Dendritic cell treated with granulocyte-macrophage colony-stimulating factor and Interleukin-4, amounts not matched to agents 40 ng/mL and 50 ng/mL, for 4 days (primary cell): ENCODE measurements around the gene POLR3G.

Source experiments
- H3K27ac Mint-ChIP-seq: one replicate; pipeline ENCODE4 v1.8.0; 2022; ENCODE audit warnings: mild to moderate bottlenecking, mixed read lengths
- H3K27me3 Mint-ChIP-seq: one replicate; pipeline ENCODE4 v1.8.0; 2022; ENCODE audit warnings: mild to moderate bottlenecking, mixed read lengths
- H3K36me3 Mint-ChIP-seq: one replicate; pipeline ENCODE4 v1.8.0; 2022; ENCODE audit warnings: low read depth, mixed read lengths
- H3K4me1 Mint-ChIP-seq: one replicate; pipeline ENCODE4 v1.8.0; 2022; ENCODE audit warnings: low read depth, mixed read lengths
- H3K4me3 Mint-ChIP-seq: one replicate; pipeline ENCODE4 v1.8.0; 2022; ENCODE audit warnings: mild to moderate bottlenecking, moderate library complexity, mixed read lengths
- H3K9me3 Mint-ChIP-seq: one replicate; pipeline ENCODE4 v1.8.0; 2022; ENCODE audit warnings: mixed read lengths
- intact Hi-C: fragments of 100-400 bp; cut with micrococcal nuclease; formaldehyde crosslinking; loops from one replicate; pipeline ENCODE4 v1.15.0; 2022

The POLR3G gene

DNA sequence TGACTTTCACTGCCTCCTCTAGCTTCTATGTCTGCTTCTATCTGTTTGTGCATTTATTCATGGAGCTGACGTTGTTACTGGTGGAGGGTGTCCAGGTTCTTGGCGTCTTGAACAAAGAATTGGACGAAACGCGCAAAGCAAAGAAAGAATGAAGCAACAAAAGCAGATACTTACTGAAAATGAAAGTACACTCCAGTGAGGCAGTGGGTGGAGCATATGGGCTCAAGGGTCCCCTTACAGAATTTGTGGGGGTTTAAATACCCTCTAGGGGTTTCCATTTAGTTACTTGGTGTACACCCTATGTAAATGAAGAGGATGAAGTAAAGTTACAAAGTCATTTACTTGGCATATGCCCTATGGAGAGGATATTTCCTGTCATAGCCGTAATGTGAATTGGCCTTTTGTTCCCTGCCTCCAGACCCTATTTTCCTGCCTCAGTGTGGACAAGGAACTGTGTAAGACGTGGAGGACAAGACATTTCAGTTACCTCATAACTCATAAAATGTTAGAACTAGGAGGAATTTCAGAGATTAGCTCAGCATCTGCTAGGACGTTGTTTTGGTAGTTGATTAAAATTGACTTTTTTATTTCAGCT lies 3.1 kb downstream of the POLR3G start:
- Mint-ChIP-seq H3K36me3 (peaks cover 16% of the 10 kb centered on the region), H3K4me1 (peaks cover 16% of the 10 kb centered on the region), H3K9me3 (no peaks in the 10 kb centered on the region), H3K27me3 (peaks cover 9% of the 10 kb centered on the region), H3K27ac (no peak overlapping the region), H3K4me3 (no peak overlapping the region)
- intact Hi-C loops, result no loop called here

DNA sequence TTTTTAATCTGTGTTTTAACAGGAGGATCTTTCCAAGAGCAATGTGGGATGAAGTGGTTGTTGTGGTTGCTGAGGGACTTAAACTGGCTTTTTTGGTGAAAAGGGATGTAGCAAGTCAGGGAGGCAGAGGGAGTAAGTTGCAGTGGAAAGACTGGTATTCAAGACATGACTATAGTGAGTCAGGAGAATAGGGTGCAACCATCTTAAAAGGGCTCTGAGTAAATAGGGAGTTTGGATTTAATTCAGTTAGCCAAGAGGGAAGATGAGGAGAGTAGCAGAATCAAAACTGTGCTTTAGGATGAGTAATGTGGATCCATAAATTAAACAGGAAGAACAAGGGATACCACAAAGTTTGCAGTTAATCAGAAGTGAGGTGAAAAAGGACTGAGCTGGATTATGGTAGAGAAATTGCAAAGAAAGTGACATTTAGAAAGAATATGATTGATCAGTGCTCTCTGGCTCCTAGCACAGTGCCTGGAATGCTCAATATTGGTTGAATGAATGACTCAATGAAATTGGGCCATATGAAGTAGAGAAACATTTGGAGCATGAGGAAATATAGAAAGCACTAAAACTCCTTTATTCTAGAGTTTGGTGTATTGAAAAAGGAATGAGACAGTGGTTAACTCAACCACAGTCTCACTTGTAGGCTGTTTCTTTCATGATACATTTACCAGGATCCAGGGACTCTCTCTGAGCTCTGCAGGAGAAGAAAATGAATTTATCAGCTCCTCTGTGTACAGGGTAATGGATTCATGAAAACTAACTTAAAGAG lies 5.1 kb downstream of the POLR3G start:
- intact Hi-C loops, result no loop called here
- Mint-ChIP-seq H3K4me3 (no peak overlapping the region), H3K27ac (no peak overlapping the region), H3K9me3 (no peaks in the 10 kb centered on the region), H3K27me3 (peaks cover 7% of the 10 kb centered on the region), H3K36me3 (peaks cover under 1% of the 10 kb centered on the region), H3K4me1 (peaks cover 2% of the 10 kb centered on the region)

DNA sequence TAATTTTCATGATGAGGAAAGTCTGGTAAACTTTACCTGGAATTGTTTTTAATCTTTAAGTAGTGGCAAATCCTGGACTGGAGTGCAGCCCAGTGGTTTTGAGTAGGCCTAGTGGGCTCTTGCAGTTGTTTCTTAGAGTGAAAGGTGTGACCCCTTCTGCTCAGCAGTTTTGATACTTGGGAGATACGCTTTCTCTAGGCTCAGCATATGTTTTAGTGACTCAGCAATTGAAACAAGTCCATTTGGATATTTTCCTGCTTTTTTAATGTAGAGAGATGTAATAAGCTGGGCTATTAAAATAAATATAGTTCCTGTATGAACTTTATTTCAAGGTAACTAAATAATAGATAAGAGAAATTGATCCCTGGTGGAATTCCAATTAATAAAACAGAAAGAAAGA lies 6.0 kb downstream of the POLR3G start:
- intact Hi-C loops, result no loop called here

DNA sequence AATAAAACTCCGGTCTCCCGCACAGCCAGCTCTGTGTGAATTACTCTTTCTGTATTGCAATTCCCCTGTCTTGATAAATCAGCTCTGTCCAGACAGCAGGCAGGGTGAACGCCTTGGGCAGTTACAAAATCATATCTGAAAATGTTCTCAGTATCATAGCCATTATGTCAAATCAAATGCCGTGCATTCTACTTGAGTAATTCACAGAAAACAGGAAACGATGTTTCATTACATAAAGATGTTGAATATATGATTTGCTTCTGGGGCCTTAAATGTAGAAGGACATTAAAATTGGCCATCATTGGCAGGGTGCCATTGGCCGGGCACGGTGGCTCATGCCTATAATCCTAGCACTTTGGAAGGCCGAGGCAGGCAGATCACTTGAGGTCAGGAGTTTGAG lies 8.5 kb downstream of the POLR3G start:
- intact Hi-C loops, result no loop called here
- no peaks in the 10 kb centered on the region for H3K9me3 Mint-ChIP-seq

More for the DNA sequence above, 6.0 kb downstream of the POLR3G start:
- Mint-ChIP-seq H3K4me3 (no peak overlapping the region), H3K9me3 (no peaks in the 10 kb centered on the region), H3K36me3 (no peaks in the 10 kb centered on the region), H3K4me1 (no peaks in the 10 kb centered on the region), H3K27ac (no peak overlapping the region), H3K27me3 (peaks cover 4% of the 10 kb centered on the region)

DNA sequence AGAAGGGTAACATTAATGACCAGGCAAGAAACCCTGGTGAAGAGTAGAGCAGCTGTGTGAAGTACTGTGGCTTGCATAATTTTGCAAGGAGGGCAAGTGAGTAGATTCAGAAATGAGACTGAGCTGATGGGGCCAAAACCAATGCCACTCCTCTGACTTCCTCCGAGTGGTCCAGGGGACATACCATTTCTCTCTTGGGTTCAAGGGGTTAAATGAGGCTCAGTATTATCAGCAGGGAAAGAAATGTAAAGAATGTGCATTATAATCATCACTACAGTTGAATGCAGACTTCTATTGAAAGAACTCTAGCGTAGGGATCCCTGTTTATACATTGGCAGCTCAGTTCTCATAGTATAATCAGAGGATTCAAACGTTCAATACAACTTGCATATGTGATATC lies 9.9 kb downstream of the POLR3G start:
- Mint-ChIP-seq H3K27ac (no peak overlapping the region), H3K36me3 (no peaks in the 10 kb centered on the region), H3K27me3 (no peaks in the 10 kb centered on the region), H3K9me3 (no peaks in the 10 kb centered on the region), H3K4me1 (no peaks in the 10 kb centered on the region), H3K4me3 (no peak overlapping the region)
- intact Hi-C loops, result no loop called here

More for the DNA sequence above, 8.5 kb downstream of the POLR3G start:
- H3K4me1 Mint-ChIP-seq, result no peaks in the 10 kb centered on the region
- no peaks in the 10 kb centered on the region for H3K27me3 Mint-ChIP-seq
- no peaks in the 10 kb centered on the region for H3K36me3 Mint-ChIP-seq
- no peak overlapping the region for H3K27ac Mint-ChIP-seq
- no peak overlapping the region for H3K4me3 Mint-ChIP-seq

DNA sequence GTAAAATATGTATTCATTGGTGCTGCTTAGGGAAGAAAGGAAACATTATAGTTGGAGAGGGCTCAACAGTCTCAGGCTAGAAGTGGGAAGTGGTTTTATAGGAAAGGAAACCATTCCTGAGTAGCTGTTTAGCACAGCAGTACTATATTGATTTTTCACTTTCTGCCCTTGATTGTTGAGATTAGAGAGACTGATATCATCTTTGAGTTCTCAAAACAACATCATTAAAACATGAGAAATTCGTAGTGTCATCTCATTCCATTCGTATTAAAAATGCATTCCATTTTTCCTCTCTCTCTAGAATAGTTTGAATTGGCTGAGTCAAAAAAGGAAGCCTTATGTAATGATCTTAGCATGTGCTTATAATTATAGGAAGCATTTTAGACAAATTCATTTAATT lies 14.1 kb downstream of the POLR3G start:
- no peaks in the 10 kb centered on the region for H3K4me1 Mint-ChIP-seq
- intact Hi-C loops, result no loop called here
- no peaks in the 10 kb centered on the region for H3K36me3 Mint-ChIP-seq
- H3K4me3 Mint-ChIP-seq, result no peak overlapping the region
- no peaks in the 10 kb centered on the region for H3K9me3 Mint-ChIP-seq
- no peak overlapping the region for H3K27ac Mint-ChIP-seq
- H3K27me3 Mint-ChIP-seq, result no peaks in the 10 kb centered on the region

DNA sequence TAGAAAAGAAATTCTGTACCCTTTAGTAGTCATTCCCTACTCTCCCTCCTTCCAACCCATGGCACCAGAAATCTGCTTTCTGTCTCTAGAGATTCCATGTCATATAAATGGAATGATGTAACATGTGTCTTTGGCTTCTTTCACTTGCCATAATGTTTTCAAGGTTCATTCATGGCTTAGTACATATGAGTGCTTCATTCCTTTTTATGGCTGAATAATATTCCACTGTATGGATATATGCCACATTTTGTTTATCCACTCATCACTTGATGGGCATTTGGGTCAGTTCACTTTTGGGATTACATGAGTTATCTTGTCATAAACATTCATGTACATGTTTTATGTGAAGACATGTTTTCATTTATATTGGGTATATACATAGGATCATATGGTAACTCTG lies 19.4 kb downstream of the POLR3G start:
- H3K4me1 Mint-ChIP-seq, result no peaks in the 10 kb centered on the region
- intact Hi-C loops, result no loop called here

DNA sequence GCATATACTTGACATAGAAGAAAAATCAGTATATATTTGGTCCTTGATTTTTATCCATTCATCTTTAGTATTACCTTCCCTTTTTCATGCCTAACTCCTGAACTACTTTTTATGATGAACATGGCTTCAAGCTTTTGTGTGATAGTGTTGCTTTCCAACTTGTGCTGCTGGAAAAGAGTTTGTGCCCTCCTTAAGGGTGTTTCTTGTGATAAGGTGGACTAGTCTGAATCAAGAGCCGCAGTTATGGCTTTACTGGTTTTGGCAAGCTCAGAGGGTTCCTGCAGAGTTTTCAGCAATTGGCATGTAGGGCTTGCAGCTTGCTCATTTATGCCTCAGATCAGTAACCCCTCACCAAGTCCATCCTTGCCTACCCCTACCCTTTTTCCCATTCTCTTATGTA lies 20.5 kb downstream of the POLR3G start:
- intact Hi-C loops, result no loop called here
- Mint-ChIP-seq H3K27ac (no peak overlapping the region), H3K27me3 (no peaks in the 10 kb centered on the region), H3K4me3 (no peak overlapping the region), H3K9me3 (no peaks in the 10 kb centered on the region), H3K36me3 (no peaks in the 10 kb centered on the region), H3K4me1 (no peaks in the 10 kb centered on the region)

More for the DNA sequence above, 19.4 kb downstream of the POLR3G start:
- H3K9me3 Mint-ChIP-seq, result no peaks in the 10 kb centered on the region
- no peaks in the 10 kb centered on the region for H3K27me3 Mint-ChIP-seq
- H3K4me3 Mint-ChIP-seq, result no peak overlapping the region
- H3K27ac Mint-ChIP-seq, result no peak overlapping the region
- no peaks in the 10 kb centered on the region for H3K36me3 Mint-ChIP-seq

DNA sequence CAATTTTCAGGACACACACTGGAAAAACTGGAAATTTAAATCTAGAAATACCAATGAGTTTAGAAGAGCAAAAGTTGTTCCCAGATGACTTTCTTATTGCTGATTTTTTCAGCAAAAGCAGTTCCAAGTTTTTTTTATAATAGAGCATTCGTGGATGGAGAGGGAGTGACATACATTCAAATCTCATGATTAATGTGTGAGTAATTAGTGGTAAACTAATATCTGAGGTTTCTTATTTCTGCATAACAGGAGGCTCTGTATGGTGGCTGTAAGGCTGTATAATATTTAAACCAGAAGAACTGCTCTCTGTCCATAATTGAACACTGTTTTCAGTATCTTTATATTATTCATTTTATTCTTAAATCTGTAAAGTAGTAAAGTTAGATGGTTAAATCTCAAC lies 28.9 kb downstream of the POLR3G start:
- no peaks in the 10 kb centered on the region for H3K36me3 Mint-ChIP-seq
- intact Hi-C loops, result no loop called here

DNA sequence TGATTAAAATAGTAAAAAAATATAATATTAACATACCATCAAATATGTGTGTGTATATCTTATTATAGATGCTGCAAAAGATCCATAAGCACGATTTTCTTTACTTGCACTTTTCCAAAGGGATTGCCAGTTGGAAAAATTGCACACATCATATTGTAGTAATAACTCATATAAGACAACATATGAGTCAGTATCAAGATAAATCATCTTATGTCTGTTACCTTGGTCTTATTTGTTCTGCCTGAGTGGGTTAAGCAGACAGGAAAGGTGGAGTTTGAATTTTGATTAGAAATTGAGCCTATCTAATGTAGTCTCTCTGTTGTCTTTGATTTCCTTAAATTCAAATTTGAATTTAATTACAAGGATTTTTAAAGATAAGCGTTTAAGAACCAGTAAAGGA lies 30.1 kb downstream of the POLR3G start:
- Mint-ChIP-seq H3K4me1 (no peaks in the 10 kb centered on the region), H3K36me3 (no peaks in the 10 kb centered on the region), H3K4me3 (no peak overlapping the region), H3K9me3 (no peaks in the 10 kb centered on the region), H3K27me3 (no peaks in the 10 kb centered on the region), H3K27ac (no peak overlapping the region)
- intact Hi-C loops, result no loop called here

More for the DNA sequence above, 28.9 kb downstream of the POLR3G start:
- no peak overlapping the region for H3K27ac Mint-ChIP-seq
- no peaks in the 10 kb centered on the region for H3K4me1 Mint-ChIP-seq
- no peaks in the 10 kb centered on the region for H3K9me3 Mint-ChIP-seq
- no peak overlapping the region for H3K4me3 Mint-ChIP-seq
- no peaks in the 10 kb centered on the region for H3K27me3 Mint-ChIP-seq

DNA sequence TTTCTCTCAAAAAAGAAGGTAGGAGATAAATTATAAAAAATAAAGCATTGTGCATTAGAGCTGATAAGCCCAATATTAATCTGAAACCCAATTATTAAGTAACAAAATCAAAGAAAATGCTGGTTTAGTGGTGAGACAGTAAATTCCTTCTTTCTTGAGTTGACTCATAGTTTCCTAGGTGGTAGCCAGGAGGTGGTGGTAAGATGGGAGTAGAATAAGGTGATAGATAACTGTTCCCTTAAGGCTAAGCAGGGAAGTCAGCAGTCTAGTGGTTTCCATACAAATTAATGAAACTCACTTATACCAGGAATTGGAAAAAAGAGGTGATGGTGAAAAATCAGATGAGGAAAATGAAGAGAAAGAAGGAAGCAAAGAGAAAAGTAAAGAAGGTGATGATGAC lies 31.6 kb downstream of the POLR3G start:
- intact Hi-C loops, result no loop called here
- Mint-ChIP-seq H3K27me3 (no peaks in the 10 kb centered on the region), H3K4me1 (no peaks in the 10 kb centered on the region), H3K9me3 (no peaks in the 10 kb centered on the region), H3K36me3 (no peaks in the 10 kb centered on the region), H3K4me3 (no peak overlapping the region), H3K27ac (no peak overlapping the region)

DNA sequence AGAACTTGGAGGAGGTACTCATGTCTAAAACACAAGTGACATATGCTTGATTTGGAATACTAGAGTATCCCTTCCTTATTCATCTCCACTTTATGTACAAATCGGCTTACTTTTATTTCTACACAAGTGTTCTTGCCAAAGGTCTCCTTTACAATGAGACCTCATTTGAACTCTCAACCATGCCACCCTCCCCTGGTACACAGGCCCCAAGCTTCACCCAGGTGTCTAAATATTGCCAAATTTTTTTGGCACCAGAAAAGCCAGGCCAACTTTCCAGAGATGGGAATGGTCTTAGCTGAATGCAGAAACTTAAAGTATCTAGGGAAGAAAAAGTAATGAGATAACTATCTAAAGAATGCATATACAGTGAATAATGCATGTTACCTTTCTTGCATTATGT lies 35.8 kb downstream of the POLR3G start:
- intact Hi-C loops, result no loop called here
- Mint-ChIP-seq H3K27me3 (no peaks in the 10 kb centered on the region), H3K36me3 (peaks cover 9% of the 10 kb centered on the region), H3K9me3 (no peaks in the 10 kb centered on the region), H3K27ac (no peak overlapping the region), H3K4me3 (no peak overlapping the region), H3K4me1 (no peaks in the 10 kb centered on the region)

DNA sequence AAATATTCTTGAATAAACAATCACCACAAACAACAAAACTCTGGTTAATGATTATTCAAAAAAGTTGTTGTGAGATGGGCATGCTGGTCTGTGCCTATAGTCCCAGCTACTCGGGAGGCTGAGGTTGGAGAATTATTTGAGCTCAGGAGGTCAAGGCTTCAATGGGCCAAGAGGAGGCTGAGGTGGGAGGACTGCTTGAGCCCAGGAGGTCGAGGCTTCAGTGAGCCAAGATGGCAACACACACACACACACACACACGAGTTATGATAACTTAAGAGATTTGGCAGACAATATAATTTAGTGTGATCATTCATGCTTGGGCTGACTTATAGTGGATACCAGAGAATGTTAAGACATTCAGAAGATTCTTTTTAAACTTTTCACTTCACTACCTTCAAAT lies 39.9 kb downstream of the POLR3G start:
- intact Hi-C loops, result no loop called here
- peaks cover 25% of the 10 kb centered on the region for H3K36me3 Mint-ChIP-seq
- no peaks in the 10 kb centered on the region for H3K27me3 Mint-ChIP-seq
- no peak overlapping the region for H3K27ac Mint-ChIP-seq
- H3K9me3 Mint-ChIP-seq, result no peaks in the 10 kb centered on the region
- H3K4me1 Mint-ChIP-seq, result no peaks in the 10 kb centered on the region
- no peak overlapping the region for H3K4me3 Mint-ChIP-seq

DNA sequence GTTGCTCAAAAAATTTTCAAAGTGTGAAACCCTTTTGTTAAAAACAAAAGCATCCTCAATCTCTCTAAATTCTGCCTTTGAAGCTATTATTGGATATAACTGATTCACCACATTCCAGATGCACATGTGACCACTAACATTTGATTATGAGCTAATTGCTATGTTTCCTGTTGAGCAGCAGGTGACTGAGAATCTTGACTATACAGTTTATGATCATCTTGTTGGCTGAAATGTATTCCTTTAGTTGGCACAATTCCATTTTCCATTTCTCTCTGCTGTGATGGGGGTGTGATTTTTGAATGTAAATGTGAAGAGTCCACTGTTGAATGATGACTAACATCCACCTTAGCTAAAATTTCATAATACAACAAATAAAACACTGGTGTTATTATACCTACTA lies 44.0 kb downstream of the POLR3G start:
- Mint-ChIP-seq H3K9me3 (no peaks in the 10 kb centered on the region), H3K4me1 (no peaks in the 10 kb centered on the region), H3K36me3 (peaks cover 62% of the 10 kb centered on the region), H3K27me3 (no peaks in the 10 kb centered on the region), H3K4me3 (no peak overlapping the region), H3K27ac (no peak overlapping the region)
- intact Hi-C loops, result no loop called here

DNA sequence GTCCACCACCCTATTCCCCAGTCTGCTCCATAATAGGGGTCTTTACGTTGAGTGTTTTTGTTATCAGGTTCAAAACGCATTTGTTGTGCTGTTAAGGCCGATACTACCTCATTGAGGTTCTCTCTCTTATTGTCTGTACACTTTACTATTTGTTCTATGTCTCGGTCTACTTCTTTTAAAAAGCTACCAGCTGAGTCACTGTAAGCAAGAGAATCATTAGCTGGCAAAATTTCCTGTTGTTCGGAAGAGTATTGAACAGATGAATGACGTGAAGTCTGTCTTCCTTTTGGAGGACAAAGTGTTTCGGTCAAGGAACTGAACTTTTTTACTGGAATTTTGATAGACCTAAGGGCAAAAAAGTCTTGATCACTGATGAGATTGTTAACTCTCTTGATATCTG lies 44.4 kb downstream of the POLR3G start:
- Mint-ChIP-seq H3K4me3 (no peak overlapping the region), H3K27ac (no peak overlapping the region), H3K27me3 (no peaks in the 10 kb centered on the region), H3K36me3 (peaks cover 66% of the 10 kb centered on the region), H3K9me3 (no peaks in the 10 kb centered on the region), H3K4me1 (no peaks in the 10 kb centered on the region)
- intact Hi-C loops, result no loop called here
